SK-N-SH treated with all-trans-retinoic acid at 6 μM for 48 hours (cell line): Measurements from ENCODE around the gene CLCN7.

ENCODE experiments used
- ATAC-seq: fragments of 200-7000 bp; cut with Tn5 transposase; 3 replicates; pipeline ENCODE4 v1.9.1; 2020; ENCODE audit warnings: mild to moderate bottlenecking, moderate library complexity
- ARNTL ChIP-seq: fragments of 450-650 bp; formaldehyde crosslinking; IDR thresholded peaks from 2 replicates; pipeline ENCODE4 v1.5.0; 2020; ENCODE audit warnings: low read depth, mild to moderate bottlenecking, moderate library complexity, borderline replicate concordance
- CSDC2 ChIP-seq: fragments of 250-450 bp; sonication (Bioruptor Pico); IDR thresholded peaks from 2 replicates; pipeline ENCODE4 v1.5.0; 2020; ENCODE audit warnings: mild to moderate bottlenecking, moderate library complexity
- ESRRG ChIP-seq: fragments of 250-450 bp; sonication (Bioruptor Pico); IDR thresholded peaks from 2 replicates; pipeline ENCODE4 v1.6.1; 2021; ENCODE audit warnings: mild to moderate bottlenecking
- ISL1 ChIP-seq: fragments of 250-450 bp; sonication (Bioruptor Pico); IDR thresholded peaks from 2 replicates; pipeline ENCODE4 v2.1.2; 2022; ENCODE audit warnings: mild to moderate bottlenecking, moderate library complexity
- OSR1 ChIP-seq: fragments of 250-450 bp; sonication (Bioruptor Pico); IDR thresholded peaks from 2 replicates; pipeline ENCODE4 v1.8.0; 2022; ENCODE audit warnings: moderate library complexity, mild to moderate bottlenecking, inconsistent platforms
- PPARA ChIP-seq: fragments of 250-450 bp; sonication (Bioruptor Pico); IDR thresholded peaks from 2 replicates; pipeline ENCODE4 v1.5.0; 2020; ENCODE audit warnings: mild to moderate bottlenecking, borderline replicate concordance
- RARB ChIP-seq: fragments of 250-450 bp; sonication (Bioruptor Pico); IDR thresholded peaks from 2 replicates; pipeline ENCODE4 v1.8.0; 2021; ENCODE audit warnings: mild to moderate bottlenecking, moderate library complexity
- SNAI2 ChIP-seq: fragments of 250-450 bp; sonication (Bioruptor Pico); IDR thresholded peaks from 2 replicates; pipeline ENCODE4 v1.5.0; 2020; ENCODE audit warnings: mild to moderate bottlenecking, moderate library complexity
- TCF4 ChIP-seq: fragments of 250-450 bp; sonication (Bioruptor Pico); IDR thresholded peaks from 2 replicates; pipeline ENCODE4 v1.8.0; 2021; ENCODE audit warnings: mild to moderate bottlenecking, moderate library complexity, borderline replicate concordance
- TOX ChIP-seq: fragments of 250-450 bp; sonication (Bioruptor Pico); IDR thresholded peaks from 2 replicates; pipeline ENCODE4 v1.8.0; 2021; ENCODE audit warnings: mild to moderate bottlenecking, moderate library complexity, borderline replicate concordance
- ZC3H10 ChIP-seq: fragments of 250-450 bp; sonication (Bioruptor Pico); IDR thresholded peaks from 2 replicates; pipeline ENCODE4 v1.5.1; 2021; ENCODE audit warnings: mild to moderate bottlenecking, moderate library complexity
- ZFP3 ChIP-seq: fragments of 250-450 bp; sonication (Bioruptor Pico); IDR thresholded peaks from 2 replicates; pipeline ENCODE4 v1.5.0; 2020; ENCODE audit warnings: mild to moderate bottlenecking, moderate library complexity
- ZNF565 ChIP-seq: fragments of 450-650 bp; formaldehyde crosslinking; conservative IDR thresholded peaks from 2 replicates; pipeline ENCODE4 v1.5.0; 2020; ENCODE audit warnings: low read depth, mild to moderate bottlenecking, moderate library complexity
- ZNF70 ChIP-seq: fragments of 450-650 bp; formaldehyde crosslinking; IDR thresholded peaks from 2 replicates; pipeline ENCODE4 v1.5.0; 2020; ENCODE audit warnings: mild to moderate bottlenecking, moderate library complexity
- ZNF8 ChIP-seq: fragments of 450-650 bp; formaldehyde crosslinking; IDR thresholded peaks from 2 replicates; pipeline ENCODE4 v1.5.0; 2020; ENCODE audit warnings: mild to moderate bottlenecking, moderate library complexity
- TF ChIP-seq, protein P1 (sequence below): fragments of 250-450 bp; sonication (Bioruptor Pico); IDR thresholded peaks from 2 replicates; pipeline ENCODE4 v1.5.1; 2020; ENCODE audit warnings: low read depth, mild to moderate bottlenecking, moderate library complexity
- TF ChIP-seq, protein P2 (sequence below): fragments of 250-450 bp; sonication (Bioruptor Pico); IDR thresholded peaks from 2 replicates; pipeline ENCODE4 v1.8.0; 2020; ENCODE audit warnings: mild to moderate bottlenecking, moderate library complexity, borderline replicate concordance
- TF ChIP-seq, protein P3 (sequence below): fragments of 250-450 bp; sonication (Bioruptor Pico); IDR thresholded peaks from 2 replicates; pipeline ENCODE4 v1.5.0; 2020; ENCODE audit warnings: mild to moderate bottlenecking, moderate library complexity
- TF ChIP-seq, protein P4 (sequence below): fragments of 250-450 bp; sonication (Bioruptor Pico); IDR thresholded peaks from 2 replicates; pipeline ENCODE4 v1.8.0; 2021; ENCODE audit warnings: low read depth, mild to moderate bottlenecking, moderate library complexity, borderline replicate concordance

CLCN7 gene

DNA sequence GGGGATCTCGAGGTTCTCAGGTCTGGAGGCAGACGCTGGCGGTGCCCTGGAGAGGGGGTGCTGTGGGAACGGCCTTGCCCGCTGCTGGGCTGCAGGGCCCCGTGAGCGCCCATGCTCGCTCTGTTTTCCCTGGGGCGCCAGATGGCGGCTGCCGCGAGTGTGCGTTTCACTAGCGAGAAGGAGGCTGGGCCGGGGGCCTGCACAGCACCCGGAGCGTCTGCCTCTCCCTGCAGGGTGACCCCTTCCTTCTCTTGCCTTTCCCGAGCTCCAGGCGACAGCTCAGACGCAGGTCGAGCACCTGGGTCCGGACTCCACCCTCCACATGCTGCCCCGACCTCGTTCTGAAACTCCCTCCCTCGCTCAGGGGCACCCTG lies 21.0 kb upstream of the CLCN7 start:
- TF ChIP-seq, protein P1, sequence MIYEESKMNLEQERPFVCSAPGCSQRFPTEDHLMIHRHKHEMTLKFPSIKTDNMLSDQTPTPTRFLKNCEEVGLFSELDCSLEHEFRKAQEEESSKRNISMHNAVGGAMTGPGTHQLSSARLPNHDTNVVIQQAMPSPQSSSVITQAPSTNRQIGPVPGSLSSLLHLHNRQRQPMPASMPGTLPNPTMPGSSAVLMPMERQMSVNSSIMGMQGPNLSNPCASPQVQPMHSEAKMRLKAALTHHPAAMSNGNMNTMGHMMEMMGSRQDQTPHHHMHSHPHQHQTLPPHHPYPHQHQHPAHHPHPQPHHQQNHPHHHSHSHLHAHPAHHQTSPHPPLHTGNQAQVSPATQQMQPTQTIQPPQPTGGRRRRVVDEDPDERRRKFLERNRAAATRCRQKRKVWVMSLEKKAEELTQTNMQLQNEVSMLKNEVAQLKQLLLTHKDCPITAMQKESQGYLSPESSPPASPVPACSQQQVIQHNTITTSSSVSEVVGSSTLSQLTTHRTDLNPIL (CRISPR knock-in tag): no peak
- no peak for ATAC-seq

DNA sequence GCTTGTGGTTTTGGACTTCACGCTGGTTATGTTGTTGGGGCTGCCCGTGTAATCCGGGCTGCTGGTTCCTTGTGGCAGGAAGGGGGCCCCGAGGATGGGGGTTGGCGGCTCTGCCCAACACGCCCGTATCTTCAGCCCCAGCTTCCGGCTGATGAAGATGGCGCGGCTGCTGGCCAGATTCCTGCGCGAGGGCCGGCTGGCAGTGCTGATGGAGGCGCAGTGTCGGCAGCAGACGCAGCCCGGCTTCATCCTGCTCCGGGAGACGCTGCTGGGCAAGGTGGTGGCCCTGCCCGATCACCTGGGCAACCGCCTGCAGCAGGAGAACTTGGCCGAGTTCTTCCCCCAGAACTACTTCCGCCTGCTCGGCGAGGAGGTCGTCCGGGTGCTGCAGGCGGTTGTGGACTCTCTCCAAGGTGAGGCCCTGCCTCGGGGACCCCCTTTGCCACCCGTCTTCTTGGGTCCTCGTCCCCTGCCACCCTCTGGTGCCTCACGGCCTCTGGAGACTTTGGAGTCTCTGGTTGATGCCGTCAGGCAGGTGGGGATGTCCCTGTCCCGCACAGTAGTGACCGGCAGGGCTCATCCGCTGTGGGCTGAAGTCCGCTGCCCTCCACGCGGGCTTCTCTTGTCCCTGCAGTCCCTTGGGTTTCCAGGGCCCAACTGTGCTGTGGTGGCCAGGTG lies 20.5 kb upstream of the CLCN7 start:
- ATAC-seq: no peak
- no peak for TF ChIP-seq ISL1
- TF ChIP-seq ZC3H10: no peak
- TF ChIP-seq ESRRG: no peak
- no peak for TF ChIP-seq ZNF8
- TF ChIP-seq CSDC2: no peak
- no peak for TF ChIP-seq OSR1
- TF ChIP-seq PPARA (CRISPR knock-in tag): no peak
- TF ChIP-seq, protein P1 (CRISPR knock-in tag): no peak

DNA sequence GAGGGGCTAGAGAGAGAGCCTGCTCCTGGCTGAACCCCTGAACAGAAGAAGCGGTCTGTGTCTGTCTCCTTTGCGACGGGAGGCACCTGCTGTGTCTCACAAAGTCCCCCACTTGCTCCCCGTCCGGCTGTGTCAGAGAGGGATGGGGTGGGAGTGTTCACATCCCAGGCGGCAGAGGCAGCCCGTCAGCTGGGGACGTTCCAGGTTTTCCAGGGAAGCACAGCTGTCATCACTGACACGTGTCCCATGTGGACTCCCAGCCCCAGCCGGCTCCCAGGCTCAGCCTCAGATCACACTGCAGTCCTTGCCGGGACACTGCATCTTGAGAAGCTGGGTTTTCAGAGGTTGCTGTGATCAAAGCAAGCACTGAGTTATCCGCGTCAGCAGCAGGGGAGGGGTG lies 19.9 kb upstream of the CLCN7 start:
- ATAC-seq: no peak
- TF ChIP-seq, protein P2, sequence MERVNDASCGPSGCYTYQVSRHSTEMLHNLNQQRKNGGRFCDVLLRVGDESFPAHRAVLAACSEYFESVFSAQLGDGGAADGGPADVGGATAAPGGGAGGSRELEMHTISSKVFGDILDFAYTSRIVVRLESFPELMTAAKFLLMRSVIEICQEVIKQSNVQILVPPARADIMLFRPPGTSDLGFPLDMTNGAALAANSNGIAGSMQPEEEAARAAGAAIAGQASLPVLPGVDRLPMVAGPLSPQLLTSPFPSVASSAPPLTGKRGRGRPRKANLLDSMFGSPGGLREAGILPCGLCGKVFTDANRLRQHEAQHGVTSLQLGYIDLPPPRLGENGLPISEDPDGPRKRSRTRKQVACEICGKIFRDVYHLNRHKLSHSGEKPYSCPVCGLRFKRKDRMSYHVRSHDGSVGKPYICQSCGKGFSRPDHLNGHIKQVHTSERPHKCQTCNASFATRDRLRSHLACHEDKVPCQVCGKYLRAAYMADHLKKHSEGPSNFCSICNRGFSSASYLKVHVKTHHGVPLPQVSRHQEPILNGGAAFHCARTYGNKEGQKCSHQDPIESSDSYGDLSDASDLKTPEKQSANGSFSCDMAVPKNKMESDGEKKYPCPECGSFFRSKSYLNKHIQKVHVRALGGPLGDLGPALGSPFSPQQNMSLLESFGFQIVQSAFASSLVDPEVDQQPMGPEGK (CRISPR knock-in tag): no peak
- no peak for TF ChIP-seq PPARA (CRISPR knock-in tag)
- no peak for TF ChIP-seq RARB
- no peak for TF ChIP-seq ZNF565 (CRISPR knock-in tag)
- TF ChIP-seq SNAI2 (CRISPR knock-in tag): no peak
- TF ChIP-seq ZNF8: no peak
- no peak for TF ChIP-seq ARNTL (CRISPR knock-in tag)
- no peak for TF ChIP-seq TCF4 (CRISPR knock-in tag)
- TF ChIP-seq, protein P1 (CRISPR knock-in tag): no peak
- TF ChIP-seq ISL1: no peak
- no peak for TF ChIP-seq TOX (CRISPR knock-in tag)
- no peak for TF ChIP-seq ZNF70 (CRISPR knock-in tag)
- TF ChIP-seq, protein P3, sequence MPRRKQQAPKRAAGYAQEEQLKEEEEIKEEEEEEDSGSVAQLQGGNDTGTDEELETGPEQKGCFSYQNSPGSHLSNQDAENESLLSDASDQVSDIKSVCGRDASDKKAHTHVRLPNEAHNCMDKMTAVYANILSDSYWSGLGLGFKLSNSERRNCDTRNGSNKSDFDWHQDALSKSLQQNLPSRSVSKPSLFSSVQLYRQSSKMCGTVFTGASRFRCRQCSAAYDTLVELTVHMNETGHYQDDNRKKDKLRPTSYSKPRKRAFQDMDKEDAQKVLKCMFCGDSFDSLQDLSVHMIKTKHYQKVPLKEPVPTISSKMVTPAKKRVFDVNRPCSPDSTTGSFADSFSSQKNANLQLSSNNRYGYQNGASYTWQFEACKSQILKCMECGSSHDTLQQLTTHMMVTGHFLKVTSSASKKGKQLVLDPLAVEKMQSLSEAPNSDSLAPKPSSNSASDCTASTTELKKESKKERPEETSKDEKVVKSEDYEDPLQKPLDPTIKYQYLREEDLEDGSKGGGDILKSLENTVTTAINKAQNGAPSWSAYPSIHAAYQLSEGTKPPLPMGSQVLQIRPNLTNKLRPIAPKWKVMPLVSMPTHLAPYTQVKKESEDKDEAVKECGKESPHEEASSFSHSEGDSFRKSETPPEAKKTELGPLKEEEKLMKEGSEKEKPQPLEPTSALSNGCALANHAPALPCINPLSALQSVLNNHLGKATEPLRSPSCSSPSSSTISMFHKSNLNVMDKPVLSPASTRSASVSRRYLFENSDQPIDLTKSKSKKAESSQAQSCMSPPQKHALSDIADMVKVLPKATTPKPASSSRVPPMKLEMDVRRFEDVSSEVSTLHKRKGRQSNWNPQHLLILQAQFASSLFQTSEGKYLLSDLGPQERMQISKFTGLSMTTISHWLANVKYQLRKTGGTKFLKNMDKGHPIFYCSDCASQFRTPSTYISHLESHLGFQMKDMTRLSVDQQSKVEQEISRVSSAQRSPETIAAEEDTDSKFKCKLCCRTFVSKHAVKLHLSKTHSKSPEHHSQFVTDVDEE (CRISPR knock-in tag): no peak
- TF ChIP-seq ZFP3 (CRISPR knock-in tag): no peak
- no peak for TF ChIP-seq ESRRG
- no peak for TF ChIP-seq ZC3H10
- TF ChIP-seq OSR1: no peak
- TF ChIP-seq, all 23 proteins: peak for 0

DNA sequence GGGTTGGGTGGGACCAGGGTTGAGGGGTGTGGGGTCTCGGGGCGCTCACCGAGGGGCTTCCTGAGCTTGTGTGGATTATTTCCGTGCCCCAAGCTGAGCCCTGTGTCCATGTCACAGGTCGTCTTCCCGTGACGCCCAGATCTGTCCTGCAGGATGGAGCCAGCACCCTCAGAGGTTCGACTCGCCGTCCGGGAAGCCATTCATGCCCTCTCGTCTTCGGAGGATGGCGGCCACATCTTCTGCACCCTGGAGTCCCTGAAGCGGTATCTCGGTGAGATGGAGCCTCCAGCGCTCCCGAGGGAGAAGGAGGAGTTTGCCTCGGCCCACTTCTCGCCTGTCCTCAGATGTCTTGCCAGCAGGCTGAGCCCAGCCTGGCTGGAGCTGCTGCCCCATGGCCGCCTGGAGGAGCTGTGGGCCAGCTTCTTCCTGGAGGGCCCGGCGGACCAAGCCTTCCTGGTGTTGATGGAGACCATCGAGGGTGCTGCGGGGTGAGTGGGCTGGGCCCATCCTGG lies 19.4 kb upstream of the CLCN7 start:
- TF ChIP-seq, protein P2 (CRISPR knock-in tag): no peak
- no peak for TF ChIP-seq ZNF70 (CRISPR knock-in tag)
- no peak for TF ChIP-seq ZNF8
- TF ChIP-seq ISL1: no peak
- no peak for TF ChIP-seq ESRRG
- TF ChIP-seq, protein P4, sequence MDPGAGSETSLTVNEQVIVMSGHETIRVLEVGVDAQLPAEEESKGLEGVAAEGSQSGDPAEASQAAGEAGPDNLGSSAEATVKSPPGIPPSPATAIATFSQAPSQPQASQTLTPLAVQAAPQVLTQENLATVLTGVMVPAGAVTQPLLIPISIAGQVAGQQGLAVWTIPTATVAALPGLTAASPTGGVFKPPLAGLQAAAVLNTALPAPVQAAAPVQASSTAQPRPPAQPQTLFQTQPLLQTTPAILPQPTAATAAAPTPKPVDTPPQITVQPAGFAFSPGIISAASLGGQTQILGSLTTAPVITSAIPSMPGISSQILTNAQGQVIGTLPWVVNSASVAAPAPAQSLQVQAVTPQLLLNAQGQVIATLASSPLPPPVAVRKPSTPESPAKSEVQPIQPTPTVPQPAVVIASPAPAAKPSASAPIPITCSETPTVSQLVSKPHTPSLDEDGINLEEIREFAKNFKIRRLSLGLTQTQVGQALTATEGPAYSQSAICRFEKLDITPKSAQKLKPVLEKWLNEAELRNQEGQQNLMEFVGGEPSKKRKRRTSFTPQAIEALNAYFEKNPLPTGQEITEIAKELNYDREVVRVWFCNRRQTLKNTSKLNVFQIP: no peak
- ATAC-seq: peak; percentile 89
